ELF-1 (cell line): Measurements from ENCODE around the gene EXOSC6.
"Not testable (repeated sequence)": the region's sequence is repeated elsewhere in the genome, so short reads cannot be mapped to it uniquely, and the experiment has no call there.

Source experiments
- DNase-seq: peaks from one replicate; pipeline ENCODE4 v3.0.0-alpha.2; 2016; ENCODE audit warnings: low read depth, low spot score

The EXOSC6 gene

GRCh38 chr16:70254965-70255286, 3.2 kb upstream of the EXOSC6 start:
- no peak for DNase-seq

- DNase-seq: no peak
Measured at GRCh38 chr16:70254180-70254964, 2.6 kb upstream of the EXOSC6 start.

GRCh38 chr16:70253291-70254106, 1.8 kb upstream of the EXOSC6 start:
- DNase-seq: peak; percentile 51

GRCh38 chr16:70252355-70252988, 732 bp upstream of the EXOSC6 start:
- DNase-seq: peak; percentile 74

- DNase-seq: peak; percentile 70
Measured at GRCh38 chr16:70250748-70251628, 752 bp downstream of the EXOSC6 start.

GRCh38 chr16:70249697-70250096, 2.0 kb downstream of the EXOSC6 start:
- DNase-seq: not testable (repeated sequence)

GRCh38 chr16:70238773-70239172, 13.0 kb downstream of the EXOSC6 start:
- DNase-seq: not testable (repeated sequence)

GRCh38 chr16:70231831-70232230, 19.9 kb downstream of the EXOSC6 start:
- DNase-seq: not testable (repeated sequence)

GRCh38 chr16:70226024-70226423, 25.7 kb downstream of the EXOSC6 start:
- DNase-seq: not testable (repeated sequence)

- not testable (repeated sequence) for DNase-seq
Measured at GRCh38 chr16:70225430-70225829, 26.3 kb downstream of the EXOSC6 start.

GRCh38 chr16:70224645-70225044, 27.1 kb downstream of the EXOSC6 start:
- DNase-seq: not testable (repeated sequence)

GRCh38 chr16:70223971-70224513, 27.7 kb downstream of the EXOSC6 start:
- DNase-seq: not testable (repeated sequence)

GRCh38 chr16:70223216-70223615, 28.5 kb downstream of the EXOSC6 start:
- not testable (repeated sequence) for DNase-seq

- DNase-seq: not testable (repeated sequence)
Measured at GRCh38 chr16:70222574-70222973, 29.2 kb downstream of the EXOSC6 start.

GRCh38 chr16:70218586-70218985, 33.2 kb downstream of the EXOSC6 start:
- DNase-seq: not testable (repeated sequence)

GRCh38 chr16:70206382-70206781, 45.4 kb downstream of the EXOSC6 start:
- DNase-seq: not testable (repeated sequence)

GRCh38 chr16:70204668-70205405, 46.9 kb downstream of the EXOSC6 start:
- not testable (repeated sequence) for DNase-seq

- DNase-seq: not testable (repeated sequence)
Measured at GRCh38 chr16:70204010-70204409, 47.7 kb downstream of the EXOSC6 start.

- DNase-seq: not testable (repeated sequence)
Measured at GRCh38 chr16:70203508-70203907, 48.2 kb downstream of the EXOSC6 start.

GRCh38 chr16:70200063-70200462, 51.7 kb downstream of the EXOSC6 start:
- DNase-seq: not testable (repeated sequence)
